Peyer's patch (tissue), 4 donors: Measurements from ENCODE around the gene VTI1A.

Experiments used
- POLR2A ChIP-seq, 2 donors: fragments of 450-650 bp; IDR thresholded peaks; one replicate each; pipeline ENCODE4 v1.5.1; 2017; ENCODE audit warnings: antibody characterized with exemption in 2 of 2, mild to moderate bottlenecking in 2 of 2, moderate library complexity in 2 of 2
- TF ChIP-seq, protein P1 (sequence below), 6 experiments: fragments of 450-650 bp in 4 of 6; fragments of 200-600 bp in 2 of 6; sonication (generic) in 1 of 6; IDR thresholded peaks; one replicate each; pipeline ENCODE4 v1.5.1; 2017 to 2019; ENCODE audit warnings: antibody characterized with exemption in 6 of 6, mild to moderate bottlenecking in 3 of 6, moderate library complexity in 1 of 6

- no peak for TF ChIP-seq POLR2A (IDR thresholded peaks at IDR 0.05)
- TF ChIP-seq, protein P1, sequence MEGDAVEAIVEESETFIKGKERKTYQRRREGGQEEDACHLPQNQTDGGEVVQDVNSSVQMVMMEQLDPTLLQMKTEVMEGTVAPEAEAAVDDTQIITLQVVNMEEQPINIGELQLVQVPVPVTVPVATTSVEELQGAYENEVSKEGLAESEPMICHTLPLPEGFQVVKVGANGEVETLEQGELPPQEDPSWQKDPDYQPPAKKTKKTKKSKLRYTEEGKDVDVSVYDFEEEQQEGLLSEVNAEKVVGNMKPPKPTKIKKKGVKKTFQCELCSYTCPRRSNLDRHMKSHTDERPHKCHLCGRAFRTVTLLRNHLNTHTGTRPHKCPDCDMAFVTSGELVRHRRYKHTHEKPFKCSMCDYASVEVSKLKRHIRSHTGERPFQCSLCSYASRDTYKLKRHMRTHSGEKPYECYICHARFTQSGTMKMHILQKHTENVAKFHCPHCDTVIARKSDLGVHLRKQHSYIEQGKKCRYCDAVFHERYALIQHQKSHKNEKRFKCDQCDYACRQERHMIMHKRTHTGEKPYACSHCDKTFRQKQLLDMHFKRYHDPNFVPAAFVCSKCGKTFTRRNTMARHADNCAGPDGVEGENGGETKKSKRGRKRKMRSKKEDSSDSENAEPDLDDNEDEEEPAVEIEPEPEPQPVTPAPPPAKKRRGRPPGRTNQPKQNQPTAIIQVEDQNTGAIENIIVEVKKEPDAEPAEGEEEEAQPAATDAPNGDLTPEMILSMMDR (IDR thresholded peaks at IDR 0.05): no peak
Measured at GRCh38 chr10:112738606-112739591, 291.9 kb downstream of the VTI1A start.
